GM18508 (cell line): ENCODE results near the gene OTUD4.
"Not testable (repeated sequence)": the region's sequence is repeated elsewhere in the genome, so short reads cannot be mapped to it uniquely, and the experiment has no call there.

ENCODE experiments used
- ATAC-seq: cut with Tn5 transposase; IDR thresholded peaks from one replicate; pipeline ENCODE4 v1.9.1; 2021; ENCODE audit warnings: moderate number of reproducible peaks; ENCODE audit not compliant: insufficient read depth, unreplicated experiment

The OTUD4 gene

DNA sequence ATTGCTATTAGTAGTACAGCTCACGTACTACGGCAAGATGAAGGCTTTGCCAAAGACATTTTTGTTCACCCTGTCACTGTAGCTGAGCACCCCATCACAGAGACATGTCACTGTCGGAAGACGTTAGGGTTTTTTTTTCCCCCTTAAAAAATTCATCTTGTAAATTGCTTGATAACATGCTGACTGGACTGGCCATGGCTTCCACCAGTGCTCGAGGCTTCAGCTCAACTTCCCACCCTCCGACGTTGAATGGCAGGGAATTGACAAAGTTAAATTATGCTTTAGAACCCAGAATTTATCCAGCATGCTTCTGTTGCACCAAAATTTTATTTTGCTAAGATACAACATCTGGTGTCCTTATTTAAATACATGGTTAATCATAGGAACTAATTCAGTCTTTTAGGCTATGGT lies 707 bp upstream of the OTUD4 start:
- ATAC-seq = no peak

DNA sequence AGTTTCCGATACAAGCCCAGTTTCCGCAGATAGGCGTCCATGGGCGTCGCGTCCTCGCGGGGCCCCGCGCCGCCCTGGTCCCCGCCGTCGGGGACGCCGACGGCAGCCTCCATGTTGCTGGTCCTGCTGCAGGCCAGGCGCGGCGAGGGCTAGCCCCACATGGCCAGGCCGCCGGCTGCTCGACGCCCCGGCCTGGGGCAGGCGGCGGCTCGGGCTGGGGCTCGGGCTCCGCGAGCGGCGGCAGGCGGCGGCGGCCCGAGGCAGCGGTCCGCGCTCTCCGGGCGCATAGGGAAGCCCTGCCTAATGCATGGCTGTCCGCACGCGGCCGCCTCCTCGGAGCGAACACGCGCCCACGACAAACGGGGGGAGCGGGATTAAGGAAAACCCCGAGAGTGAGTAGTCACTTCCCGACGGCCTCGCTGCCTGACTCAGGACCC lies 510 bp downstream of the OTUD4 start:
- not testable (repeated sequence) for ATAC-seq

DNA sequence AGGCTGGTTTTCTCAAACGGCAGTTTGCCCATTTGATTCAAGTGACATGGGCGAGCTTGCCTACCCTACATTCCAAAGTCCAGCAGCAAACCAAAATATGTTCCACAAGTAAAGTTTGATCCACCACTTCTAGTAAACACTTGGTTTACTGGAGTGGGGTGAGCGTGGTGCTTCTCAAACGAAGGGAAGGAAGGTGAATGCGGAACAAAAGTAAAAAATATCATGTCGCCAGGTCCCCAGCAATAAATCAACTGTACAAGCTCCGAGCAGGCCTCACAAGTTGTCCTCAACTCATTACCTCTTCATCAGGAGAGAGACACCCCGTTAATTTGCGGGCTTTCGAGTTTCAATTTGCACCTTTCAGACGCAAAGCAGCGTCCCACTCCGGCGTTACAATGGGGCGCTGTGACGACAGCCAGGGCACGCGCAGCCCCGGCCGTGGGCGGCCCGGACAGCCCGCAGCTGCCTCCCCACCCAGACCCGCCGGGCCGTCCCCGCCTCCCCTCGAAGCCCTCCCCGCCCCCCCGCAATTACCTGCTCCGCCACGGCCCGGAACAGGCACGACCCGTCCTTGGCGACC lies 1.0 kb downstream of the OTUD4 start:
- peak; percentile 28 for ATAC-seq

DNA sequence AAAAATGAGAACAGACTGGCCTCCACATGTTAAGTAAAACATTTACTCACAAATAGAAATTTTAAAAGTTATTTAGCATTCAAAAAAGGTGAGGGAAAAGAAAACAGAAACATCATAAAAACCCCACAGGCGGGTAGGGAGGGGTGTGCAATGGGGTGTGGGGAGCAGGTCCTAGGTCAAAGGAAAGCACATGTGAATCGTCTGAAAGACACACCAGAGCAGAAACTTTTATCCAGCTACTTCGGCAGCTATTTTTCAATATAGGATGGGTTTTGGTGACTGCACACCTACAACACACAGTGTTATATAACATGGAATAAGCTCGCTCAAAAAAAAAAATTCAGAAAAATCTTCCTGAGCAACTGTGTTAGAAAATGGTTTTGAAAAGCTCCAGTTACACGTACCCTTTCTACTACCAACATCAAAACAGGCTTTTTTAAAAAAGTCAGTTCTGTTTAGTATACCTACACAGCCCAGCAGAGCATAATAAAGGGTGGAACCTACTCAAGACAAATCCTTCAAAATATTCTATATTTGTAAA lies 1.6 kb downstream of the OTUD4 start:
- no peak for ATAC-seq

DNA sequence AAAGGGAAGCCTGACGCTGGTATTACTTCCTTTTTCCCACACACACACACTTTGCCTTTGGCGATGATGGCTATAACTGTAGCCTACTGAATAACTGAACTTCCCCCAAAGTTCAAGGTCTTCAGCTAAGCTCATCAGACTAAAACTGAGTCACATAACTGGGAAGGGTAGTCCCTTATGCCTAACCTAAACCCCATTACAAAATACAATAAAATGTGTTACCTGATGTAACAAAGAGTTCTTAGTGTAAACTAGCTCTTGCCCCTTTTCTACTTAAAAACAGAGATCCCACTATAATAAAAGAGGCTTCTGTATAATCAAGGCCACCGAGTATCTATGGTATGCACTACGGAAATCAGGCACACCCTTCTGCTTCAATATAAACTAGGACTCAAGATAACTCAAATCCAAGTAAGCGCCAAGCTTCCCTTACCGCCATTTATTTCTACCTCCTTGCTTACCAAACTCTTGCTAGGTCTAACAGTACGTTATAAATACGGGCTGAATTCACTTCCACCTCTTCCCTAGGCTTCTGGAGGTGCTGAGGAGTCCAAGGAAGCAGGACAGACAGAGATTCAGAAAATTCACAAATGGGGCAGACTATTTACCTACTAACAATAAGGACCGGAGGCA lies 2.4 kb downstream of the OTUD4 start:
- ATAC-seq = no peak

DNA sequence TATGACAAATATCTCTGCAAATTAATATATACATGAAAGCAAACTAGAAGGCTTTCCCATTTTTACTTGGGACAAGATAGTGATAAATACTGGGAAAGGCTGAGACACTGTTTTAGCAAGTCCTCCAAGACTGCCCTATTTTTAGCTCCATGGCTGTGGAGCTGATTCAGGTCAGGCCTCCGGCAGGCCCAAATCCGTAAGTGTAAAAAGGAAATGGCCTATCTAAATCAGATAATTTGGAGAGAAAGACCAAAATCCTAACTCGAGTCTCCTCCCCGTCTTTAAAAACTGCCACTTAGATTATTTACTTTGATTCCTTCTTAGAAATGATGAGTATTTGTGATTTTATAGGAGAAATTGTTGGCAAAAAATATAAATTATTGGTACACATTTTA lies 2.9 kb downstream of the OTUD4 start:
- no peak for ATAC-seq

DNA sequence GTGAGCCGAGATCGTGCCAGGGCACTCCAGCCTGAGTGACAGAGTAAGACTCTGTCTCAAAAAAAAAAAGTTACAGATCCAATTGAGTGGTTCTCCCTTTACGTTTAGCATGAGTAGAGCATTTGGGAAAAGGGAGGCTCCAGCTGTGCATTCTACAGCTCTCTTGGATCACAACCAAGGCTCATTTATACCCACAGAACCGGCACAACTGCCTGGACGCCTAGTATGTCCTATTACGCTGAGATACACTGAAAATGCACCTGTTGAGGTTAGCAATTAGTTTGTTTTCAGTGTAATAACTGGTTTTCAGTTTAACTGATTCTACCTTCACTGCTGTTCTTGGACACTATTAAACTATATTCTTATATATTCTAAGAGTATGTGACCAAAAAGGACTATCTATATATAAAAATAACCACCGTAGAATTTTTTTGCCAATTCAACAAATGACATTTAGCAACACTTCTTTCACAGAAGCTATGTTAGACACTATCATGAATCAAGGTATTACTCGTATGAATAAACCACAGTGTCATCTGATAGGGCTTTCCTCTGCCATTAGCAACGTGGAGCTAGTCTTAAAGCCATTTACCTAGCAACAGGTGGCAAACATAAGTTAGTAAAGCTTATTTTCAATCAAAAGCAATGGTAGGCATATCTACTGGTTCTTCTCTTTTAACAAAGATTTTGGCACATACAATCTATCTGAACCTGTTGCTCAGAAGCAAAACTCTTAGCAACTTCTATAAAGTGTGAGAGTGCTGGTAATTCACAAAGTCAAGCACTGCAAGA lies 3.6 kb downstream of the OTUD4 start:
- ATAC-seq = no peak

DNA sequence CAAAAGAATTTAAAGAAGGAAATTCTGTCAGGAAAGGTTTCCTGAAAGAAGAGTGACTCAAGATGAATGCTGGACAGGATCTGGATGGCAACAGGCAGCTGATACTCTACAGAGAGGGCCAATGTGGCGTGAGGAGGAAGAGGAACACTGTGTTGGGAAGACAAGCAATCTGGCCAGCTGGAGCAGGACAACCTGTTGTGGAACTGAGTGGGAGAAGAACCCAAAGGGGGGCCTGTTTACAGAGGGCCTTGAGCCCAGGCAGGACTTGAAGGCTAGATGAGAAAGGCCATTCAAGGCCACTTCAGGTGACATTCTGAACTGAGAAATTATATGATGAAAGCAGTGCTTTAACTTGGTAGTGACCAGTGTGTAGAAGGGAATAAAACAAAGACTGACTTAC lies 8.5 kb downstream of the OTUD4 start:
- no peak for ATAC-seq

DNA sequence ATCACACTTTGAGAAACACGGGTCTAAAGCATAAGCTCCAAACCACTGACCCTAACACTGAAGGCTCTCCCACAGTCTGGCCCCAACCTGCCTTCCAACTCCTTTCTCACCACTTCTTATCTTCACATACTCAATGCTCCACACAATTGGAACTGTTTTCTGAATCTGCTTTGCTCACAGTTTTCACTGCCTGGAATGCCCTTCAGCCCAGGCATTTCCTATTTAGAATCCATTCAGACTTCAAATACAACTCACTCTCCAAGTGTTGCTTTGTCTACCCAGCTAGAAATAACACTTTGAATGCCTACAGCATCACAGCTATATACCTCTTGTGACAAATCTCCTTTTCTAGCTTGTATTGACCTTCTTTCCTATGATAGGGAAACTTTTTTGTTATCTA lies 10.2 kb downstream of the OTUD4 start:
- ATAC-seq = no peak

DNA sequence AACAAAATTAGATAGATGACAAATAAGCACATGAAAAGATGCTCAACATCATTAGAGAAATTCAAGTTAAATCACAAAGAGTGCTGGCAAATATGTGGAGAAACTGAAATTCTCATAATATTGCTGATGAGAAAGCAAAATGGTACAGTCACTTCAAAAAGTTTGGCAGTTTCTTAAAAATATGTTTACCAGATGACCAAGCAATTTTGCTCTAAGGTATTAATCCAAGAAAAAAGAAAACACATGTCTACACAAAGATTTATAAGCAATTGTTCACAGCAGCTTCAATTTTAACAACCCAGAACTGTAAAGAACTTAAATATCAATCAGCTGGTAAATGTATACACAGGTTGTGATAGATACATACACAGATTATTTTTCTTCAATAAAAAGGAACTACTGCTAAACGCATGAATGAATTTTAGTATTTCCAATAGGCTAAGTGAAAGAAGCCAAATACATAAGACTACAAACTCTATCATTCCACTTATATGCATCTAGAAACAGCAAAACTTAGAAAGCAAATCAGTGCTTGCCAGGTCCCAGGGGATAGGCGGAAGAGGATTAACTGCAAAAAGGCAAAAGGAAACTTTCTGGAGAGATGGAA lies 11.7 kb downstream of the OTUD4 start:
- ATAC-seq = no peak

DNA sequence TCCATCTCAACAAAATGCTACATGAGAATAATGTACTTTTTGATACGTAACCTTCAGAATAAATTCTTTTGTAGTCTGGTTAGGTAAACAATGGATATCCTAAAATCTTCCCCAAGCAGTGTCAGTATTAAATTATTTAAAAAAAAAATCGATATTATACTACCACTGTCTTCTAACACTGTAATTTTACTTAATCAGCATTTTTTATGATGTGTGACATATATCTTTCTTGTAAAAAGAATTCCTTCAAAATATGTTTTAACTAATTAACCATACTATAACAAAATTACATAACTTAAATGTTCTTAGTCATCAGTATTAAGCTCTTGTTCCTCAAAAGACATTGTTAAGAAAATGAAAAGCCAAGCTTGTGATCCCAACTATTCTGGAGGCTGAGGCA lies 12.5 kb downstream of the OTUD4 start:
- ATAC-seq = no peak

DNA sequence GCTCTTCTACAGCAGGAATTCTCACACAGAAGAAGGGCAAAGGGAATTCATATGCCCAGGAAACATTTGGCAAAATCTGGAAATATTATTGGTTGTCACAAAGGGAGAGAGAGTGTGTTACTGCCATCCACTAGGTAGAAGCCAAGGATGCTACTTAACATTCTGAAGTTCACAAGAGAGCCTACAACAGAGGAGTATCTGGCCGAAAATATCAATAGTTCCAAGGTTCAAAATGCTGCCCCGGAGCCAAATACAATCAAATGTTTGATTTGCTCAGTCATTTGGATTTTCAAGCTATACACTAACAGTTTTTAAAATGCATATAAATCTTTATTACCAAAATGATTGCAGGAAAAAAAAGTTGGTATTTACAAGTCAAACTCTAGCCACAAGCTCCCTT lies 18.8 kb downstream of the OTUD4 start:
- no peak for ATAC-seq

DNA sequence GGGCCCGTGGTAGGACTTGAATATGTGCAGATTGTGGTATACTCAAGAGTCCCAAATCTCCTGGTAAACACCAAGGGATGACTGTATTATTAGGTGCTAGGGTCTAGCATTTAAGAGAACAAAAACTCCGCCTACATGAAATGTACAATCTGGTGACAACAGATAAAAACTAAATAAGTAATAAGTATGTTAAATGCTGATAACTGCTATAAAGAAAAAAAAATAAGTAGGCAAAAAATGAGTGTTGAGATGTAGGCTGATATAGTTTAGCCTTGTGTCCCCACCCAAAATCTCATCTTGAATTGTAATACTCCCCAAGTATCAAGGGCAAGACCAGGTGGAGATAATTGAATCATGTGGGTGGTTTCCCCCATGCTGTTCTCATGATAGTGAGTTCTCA lies 23.4 kb downstream of the OTUD4 start:
- no peak for ATAC-seq

DNA sequence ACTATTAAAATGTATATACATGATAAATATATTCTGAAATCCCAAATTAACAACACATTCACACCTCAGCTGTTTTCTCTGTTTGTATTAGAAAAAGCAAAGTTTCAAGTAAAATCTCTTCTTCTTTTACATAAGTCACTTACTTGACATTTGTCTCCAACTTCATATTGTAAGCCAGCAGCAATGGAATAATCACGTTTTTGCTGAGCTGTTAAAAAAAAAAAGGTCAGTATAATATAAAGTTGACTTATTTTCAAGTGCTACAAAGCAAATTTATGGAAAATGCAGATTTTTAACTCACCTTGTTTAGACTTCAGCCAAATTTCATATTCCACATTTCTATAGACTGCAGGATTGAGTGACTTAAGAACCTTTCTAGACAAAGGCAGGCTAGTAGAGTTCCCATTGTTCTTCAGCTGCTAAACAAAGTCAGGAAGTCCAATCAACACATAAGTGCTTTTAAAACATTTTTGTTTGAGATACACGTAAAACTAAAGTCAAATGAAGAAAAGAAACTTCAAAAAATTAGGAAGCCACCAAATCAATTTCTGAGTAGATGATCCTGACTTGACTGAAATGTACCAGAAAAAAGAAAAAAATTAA lies 25.0 kb downstream of the OTUD4 start:
- ATAC-seq = no peak

DNA sequence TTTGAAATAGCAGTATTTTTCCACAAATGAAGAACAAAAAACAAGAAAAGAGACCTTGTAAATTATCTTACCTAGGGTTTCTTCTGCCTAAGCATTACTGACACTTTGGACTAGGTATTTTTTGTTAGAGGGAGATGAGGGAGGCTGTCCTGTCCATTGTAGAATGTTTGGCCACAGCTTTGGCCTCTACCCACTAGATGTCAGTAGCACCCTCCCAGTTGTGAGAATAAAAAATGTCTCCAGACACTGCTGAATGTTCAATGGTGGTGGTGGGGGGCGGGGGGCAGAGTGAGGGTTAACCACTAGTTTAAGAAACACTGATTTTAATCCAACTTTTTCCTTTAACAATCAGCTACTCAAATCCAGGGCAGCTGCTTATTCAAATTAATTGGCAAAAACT lies 25.8 kb downstream of the OTUD4 start:
- peak; percentile 65 for ATAC-seq

DNA sequence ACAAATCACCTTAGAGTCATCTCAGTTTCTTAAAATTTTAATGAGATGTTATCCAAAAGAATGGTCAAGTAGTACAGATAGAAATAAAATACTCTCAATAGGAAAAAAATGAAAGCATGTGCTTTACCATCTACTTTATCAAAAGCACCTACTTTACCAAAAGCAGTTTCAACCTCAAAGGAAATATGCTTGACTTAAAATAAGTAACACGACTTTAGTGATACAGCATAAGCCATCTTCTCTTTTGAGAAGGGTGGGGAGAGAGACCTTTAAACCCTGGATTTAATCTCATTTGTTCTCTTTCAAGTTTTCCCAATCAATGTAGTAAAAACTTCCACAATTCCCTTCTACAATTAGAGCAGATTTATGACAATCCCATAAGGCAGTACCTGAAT lies 26.5 kb downstream of the OTUD4 start:
- no peak for ATAC-seq

DNA sequence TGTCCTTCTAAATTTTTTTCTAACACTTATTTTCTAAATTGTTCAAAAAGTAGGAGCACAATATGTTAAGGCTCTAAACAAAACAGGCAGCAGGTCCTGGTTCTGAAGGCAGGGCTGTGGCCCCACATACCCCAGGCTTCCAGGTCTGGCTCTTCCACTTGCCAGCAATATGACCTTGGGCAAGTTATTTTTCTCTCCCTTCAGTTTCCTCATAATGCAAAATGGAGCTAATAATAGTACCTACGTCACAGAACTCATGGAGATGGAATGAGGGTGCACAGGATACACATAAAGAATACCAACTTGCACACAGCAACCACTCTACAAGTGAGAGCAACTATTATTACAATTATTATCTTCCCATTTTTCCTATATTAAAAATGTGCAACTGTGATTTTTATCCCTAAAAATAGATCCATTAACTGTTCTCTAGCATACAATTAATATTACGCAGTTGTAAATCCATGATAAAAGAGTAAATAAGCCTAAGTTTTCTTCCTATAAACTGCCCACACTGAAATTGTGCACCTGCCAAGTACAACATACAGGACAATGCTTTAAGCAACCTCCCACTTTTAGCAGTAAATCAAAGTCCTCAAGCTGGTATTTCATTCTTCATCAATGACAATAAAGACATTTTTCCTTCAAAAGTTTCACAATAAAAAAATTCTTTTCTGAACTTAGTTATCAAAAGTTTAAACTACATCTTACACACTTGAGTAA lies 27.0 kb downstream of the OTUD4 start:
- no peak for ATAC-seq

DNA sequence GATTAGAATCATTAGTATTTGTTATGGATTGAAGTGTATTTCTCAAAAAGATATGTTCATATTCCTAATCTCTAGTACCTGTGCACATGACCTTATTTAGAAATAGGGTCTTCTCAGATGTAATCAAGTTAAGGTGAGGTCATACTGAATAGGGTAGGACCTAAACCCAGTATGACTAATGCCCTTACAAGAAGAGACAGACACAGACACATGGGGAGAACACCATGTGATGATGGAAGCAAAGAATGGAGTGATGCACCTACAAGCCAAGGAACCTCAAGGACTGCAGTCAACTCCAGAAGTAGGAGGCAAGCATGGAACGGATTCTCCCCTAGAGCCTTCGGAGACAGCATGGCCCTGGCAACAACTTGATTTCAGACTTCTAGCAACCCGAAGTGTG lies 31.4 kb downstream of the OTUD4 start:
- no peak for ATAC-seq

DNA sequence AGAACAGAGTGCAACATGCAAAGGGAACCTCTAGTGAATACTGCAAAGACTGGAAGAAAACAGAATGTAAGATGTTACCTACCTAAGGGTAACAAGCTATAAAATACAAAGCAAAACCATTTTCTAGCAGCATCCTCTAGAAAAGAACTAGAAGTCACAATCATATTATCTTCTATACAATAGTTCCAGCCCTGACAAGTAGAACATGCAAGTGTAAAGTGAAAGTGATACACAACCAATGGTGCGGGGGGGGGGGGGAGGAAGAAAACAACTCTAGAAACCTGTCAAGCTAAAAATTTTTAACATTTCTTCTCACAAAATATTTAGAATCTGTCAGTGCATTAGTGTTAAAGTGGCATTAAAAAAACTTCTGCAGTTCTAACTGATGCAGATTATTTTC lies 44.2 kb downstream of the OTUD4 start:
- not testable (repeated sequence) for ATAC-seq

DNA sequence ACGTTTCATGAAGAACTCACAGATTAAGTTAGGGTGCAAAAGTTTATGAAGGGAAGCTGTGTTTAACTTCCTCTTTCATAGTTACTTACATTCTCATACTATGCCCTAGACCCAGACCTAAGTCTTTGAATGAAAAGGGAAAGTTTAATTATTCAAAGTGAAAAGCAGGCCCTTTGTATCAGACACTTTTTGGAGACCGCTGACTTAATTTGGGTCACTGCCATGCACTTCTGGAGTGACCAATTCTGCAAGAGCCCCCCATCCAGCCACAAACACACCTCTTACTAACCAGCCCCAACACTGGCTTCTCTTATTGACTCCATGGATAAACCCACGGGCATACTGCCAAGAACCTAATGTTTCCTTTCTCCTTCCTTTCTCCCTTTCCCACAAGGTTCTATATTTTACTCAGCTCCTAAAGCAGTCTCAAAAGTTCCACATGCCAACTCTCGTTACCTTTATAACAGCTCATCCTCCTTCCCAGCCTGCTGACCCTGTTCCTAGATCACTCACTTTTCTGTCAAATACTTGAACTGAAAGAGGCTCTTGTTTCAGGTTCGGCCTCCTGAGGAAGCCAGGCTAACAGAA lies 47.8 kb downstream of the OTUD4 start:
- ATAC-seq = peak; percentile 75
